ENCODE results near the gene PCBP4. TPM values are rescaled to one million over a fixed set of nuclear protein-coding genes. Genes with fewer than 3 reads are reported as not detected.
"Not testable (repeated sequence)": the region's sequence is repeated elsewhere in the genome, so short reads cannot be mapped to it uniquely, and the experiment has no call there.

PCBP4 gene
- total RNA-seq, 4 donors from 2014 or later: 184 to 320 (median 199) TPM

- Histone ChIP-seq H3K4me3 (peak overlapping the region; percentile 80 to 91 (median 87)), H3K4me1 (peaks cover 14 to 26% of the 10 kb centered on the region in 2 donors), H3K27ac (peak overlapping the region; percentile 84 to 89 (median 88)), H3K36me3 (peaks cover 0 to 31% of the 10 kb centered on the region in 2 donors), H3K9me3 (no peaks in the 10 kb centered on the region), H3K27me3 (no peaks in the 10 kb centered on the region)
- ATAC-seq (no peak), DNase-seq (no peak)
- intact Hi-C loops (cut with DNase I; ENCODE audit: low total_unique reads): no loop called here
- in situ Hi-C loops (cut with MboI; ENCODE audit: low sequenced_read_pairs in 4 of 4): loop anchor here in 2 of 4 donors (10.0 kb wide), 1 partner anchor 50 kb away; the partner anchor contains the start of genes PARP3 (in 2 of the 2) and RRP9 (in 2 of the 2)
- TF ChIP-seq POLR2A (IDR thresholded peaks at IDR 0.05) (no peak), CTCF (IDR thresholded peaks at IDR 0.05 in 4 of 5, conservative IDR thresholded peaks at IDR 0.05 in 1 of 5) (no peak)
Observed at GRCh38 chr3:51994530-51994929, 27.3 kb upstream of the PCBP4 start.

- H3K36me3 ChIP-seq: peaks cover 0 to 31% of the 10 kb centered on the region in 2 donors
- in situ Hi-C loops (cut with MboI; ENCODE audit: low sequenced_read_pairs in 4 of 4): loop anchor here in 2 of 4 donors (10.0 kb wide), 1 partner anchor 49 kb away; the partner anchor contains the start of genes PARP3 (in 2 of the 2) and RRP9 (in 2 of the 2)
Observed at GRCh38 chr3:51993657-51994056, 26.4 kb upstream of the PCBP4 start.

GRCh38 chr3:51992017-51992682 lies 24.9 kb upstream of the PCBP4 start:
- in situ Hi-C loops (cut with MboI; ENCODE audit: low sequenced_read_pairs in 4 of 4) (loop anchor here in 2 of 4 donors (10.0 kb wide), 1 partner anchor 47 kb away; the partner anchor contains the start of genes PARP3 (in 2 of the 2) and RRP9 (in 2 of the 2)), intact Hi-C loops (cut with DNase I; ENCODE audit: low total_unique reads) (no loop called here)
- Histone ChIP-seq H3K27ac (no peak overlapping the region), H3K36me3 (peaks cover 0 to 31% of the 10 kb centered on the region in 2 donors), H3K9me3 (no peaks in the 10 kb centered on the region), H3K4me1 (peaks cover 14 to 26% of the 10 kb centered on the region in 2 donors), H3K4me3 (no peak overlapping the region), H3K27me3 (no peaks in the 10 kb centered on the region)
- DNase-seq (no peak), ATAC-seq (no peak)
- TF ChIP-seq POLR2A (IDR thresholded peaks at IDR 0.05): no peak
- no peak for TF ChIP-seq CTCF (IDR thresholded peaks at IDR 0.05 in 4 of 5, conservative IDR thresholded peaks at IDR 0.05 in 1 of 5)

More at GRCh38 chr3:51993657-51994056, 26.4 kb upstream of the PCBP4 start:
- H3K4me1 ChIP-seq: peaks cover 14 to 26% of the 10 kb centered on the region in 2 donors
- peak overlapping the region in 2 of 4 donors; percentile 18 to 22 for H3K27ac ChIP-seq
- H3K9me3 ChIP-seq; ATAC-seq; DNase-seq; intact Hi-C loops (cut with DNase I; ENCODE audit: low total_unique reads); H3K27me3 ChIP-seq; H3K4me3 ChIP-seq: not testable (repeated sequence)

GRCh38 chr3:51990501-51990971 lies 23.3 kb upstream of the PCBP4 start:
- H3K27me3 ChIP-seq; intact Hi-C loops (cut with DNase I; ENCODE audit: low total_unique reads); ATAC-seq; H3K27ac ChIP-seq; H3K9me3 ChIP-seq; DNase-seq; H3K4me3 ChIP-seq: not testable (repeated sequence)
- in situ Hi-C loops (cut with MboI; ENCODE audit: low sequenced_read_pairs in 4 of 4): loop anchor here in 2 of 4 donors (10.0 kb wide), 1 partner anchor 46 kb away; the partner anchor contains the start of genes PARP3 (in 2 of the 2) and RRP9 (in 2 of the 2)
- H3K36me3 ChIP-seq: peaks cover 0 to 31% of the 10 kb centered on the region in 2 donors
- H3K4me1 ChIP-seq: peaks cover 14 to 26% of the 10 kb centered on the region in 2 donors

- Histone ChIP-seq H3K4me1 (peaks cover 7 to 14% of the 10 kb centered on the region in 2 donors), H3K36me3 (peaks cover 0 to 17% of the 10 kb centered on the region in 2 donors), H3K27ac (no peak overlapping the region), H3K27me3 (no peaks in the 10 kb centered on the region), H3K4me3 (no peak overlapping the region), H3K9me3 (no peaks in the 10 kb centered on the region)
- intact Hi-C loops (cut with DNase I; ENCODE audit: low total_unique reads): no loop called here
- no peak for DNase-seq
- no peak for ATAC-seq
- TF ChIP-seq POLR2A (IDR thresholded peaks at IDR 0.05) (no peak), CTCF (IDR thresholded peaks at IDR 0.05 in 4 of 5, conservative IDR thresholded peaks at IDR 0.05 in 1 of 5) (no peak)
- in situ Hi-C loops (cut with MboI; ENCODE audit: low sequenced_read_pairs in 4 of 4): no loop called here
Observed at GRCh38 chr3:51988286-51989146, 21.3 kb upstream of the PCBP4 start.

All from gastrocnemius medialis (tissue), 4 donors.